Measurements from ENCODE around the gene RCOR3. TPM values are rescaled to one million over a fixed set of nuclear protein-coding genes. Genes with fewer than 3 reads are reported as not detected.

The RCOR3 gene
- total RNA-seq, 6 donors from 2014 or later = 27.2 to 97.4 (median 46.5) TPM

DNA sequence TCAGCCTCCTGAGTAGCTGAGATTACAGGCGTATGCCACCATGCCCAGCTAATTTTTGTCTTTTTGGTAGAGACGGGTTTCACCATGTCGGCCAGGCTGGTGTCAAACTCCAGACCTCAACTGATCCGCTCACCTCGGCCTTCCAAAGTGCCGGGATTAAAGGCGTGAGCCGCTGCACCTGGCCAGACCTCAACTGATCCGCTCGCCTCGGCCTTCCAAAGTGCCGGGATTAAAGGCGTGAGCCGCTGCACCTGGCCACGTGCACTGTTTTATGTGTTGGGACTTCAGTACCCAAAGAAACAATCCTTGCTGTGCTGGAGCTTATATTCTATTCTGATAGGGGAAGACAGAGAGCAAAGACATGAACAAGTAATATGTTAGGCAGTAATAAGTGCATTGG is 77.6 kb downstream of the RCOR3 start:
- ATAC-seq (ENCODE audit: low FRiP score in 2 of 2) (no peak), DNase-seq (peak in 1 of 2 donors; percentile 45)
- TF ChIP-seq POLR2A (IDR thresholded peaks at IDR 0.05) (no peak), EP300 (IDR thresholded peaks at IDR 0.05) (no peak), POLR2AphosphoS5 (IDR thresholded peaks at IDR 0.05) (no peak)
- TF ChIP-seq, protein P1, sequence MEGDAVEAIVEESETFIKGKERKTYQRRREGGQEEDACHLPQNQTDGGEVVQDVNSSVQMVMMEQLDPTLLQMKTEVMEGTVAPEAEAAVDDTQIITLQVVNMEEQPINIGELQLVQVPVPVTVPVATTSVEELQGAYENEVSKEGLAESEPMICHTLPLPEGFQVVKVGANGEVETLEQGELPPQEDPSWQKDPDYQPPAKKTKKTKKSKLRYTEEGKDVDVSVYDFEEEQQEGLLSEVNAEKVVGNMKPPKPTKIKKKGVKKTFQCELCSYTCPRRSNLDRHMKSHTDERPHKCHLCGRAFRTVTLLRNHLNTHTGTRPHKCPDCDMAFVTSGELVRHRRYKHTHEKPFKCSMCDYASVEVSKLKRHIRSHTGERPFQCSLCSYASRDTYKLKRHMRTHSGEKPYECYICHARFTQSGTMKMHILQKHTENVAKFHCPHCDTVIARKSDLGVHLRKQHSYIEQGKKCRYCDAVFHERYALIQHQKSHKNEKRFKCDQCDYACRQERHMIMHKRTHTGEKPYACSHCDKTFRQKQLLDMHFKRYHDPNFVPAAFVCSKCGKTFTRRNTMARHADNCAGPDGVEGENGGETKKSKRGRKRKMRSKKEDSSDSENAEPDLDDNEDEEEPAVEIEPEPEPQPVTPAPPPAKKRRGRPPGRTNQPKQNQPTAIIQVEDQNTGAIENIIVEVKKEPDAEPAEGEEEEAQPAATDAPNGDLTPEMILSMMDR (IDR thresholded peaks at IDR 0.05) = no peak
- Histone ChIP-seq H3K9me3 (no peaks in the 10 kb centered on the region), H3K36me3 (no peaks in the 10 kb centered on the region), H3K27ac (no peak overlapping the region), H3K4me3 (no peak overlapping the region), H3K27me3 (no peaks in the 10 kb centered on the region), H3K4me1 (peaks cover 0 to 15% (median 6%) of the 10 kb centered on the region in 4 donors)
- 95% methylated on average over 15 of the region's 15 CpGs for WGBS, 2 donors

DNA sequence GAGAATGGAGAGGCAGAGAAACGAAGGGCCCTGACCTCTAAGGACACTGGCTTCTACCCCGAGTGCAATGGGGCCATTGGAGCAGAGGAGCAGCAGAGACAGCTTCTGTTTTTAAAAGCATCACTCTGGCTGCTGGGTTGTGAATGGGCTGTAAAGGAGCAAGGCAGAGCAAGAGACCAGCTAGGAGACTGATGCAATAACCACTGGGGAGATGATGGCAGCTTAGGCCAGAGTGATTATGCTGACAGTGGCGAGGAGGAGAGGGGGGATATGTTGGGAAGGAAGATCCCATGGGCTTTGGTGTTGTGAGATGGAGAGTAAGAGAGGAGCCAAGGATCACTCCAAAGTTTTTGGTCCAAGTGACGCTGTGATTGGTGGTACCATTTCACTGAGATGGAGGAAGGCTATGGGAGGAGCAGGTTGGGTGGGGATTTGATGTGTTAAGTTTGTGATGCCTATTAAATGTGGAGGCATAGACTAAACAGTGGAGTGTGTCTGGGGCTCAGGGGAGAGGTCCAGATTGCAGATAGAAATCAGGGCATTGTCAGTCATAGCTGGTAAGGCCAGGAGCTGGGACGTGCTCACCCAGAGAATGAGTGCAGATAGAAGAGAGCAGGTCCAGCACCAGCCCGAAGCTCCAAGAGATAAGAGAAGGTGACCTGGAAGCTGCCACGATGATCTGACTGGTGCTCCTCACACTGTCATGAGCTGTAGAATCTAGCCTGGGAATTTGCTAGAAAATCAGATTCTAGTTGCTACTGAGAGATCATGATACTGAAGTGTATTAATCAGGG is 78.5 kb downstream of the RCOR3 start:
- 78 to 86% methylated on average over 7 of the region's 7 CpGs for WGBS, 2 donors
- H3K36me3 ChIP-seq = no peaks in the 10 kb centered on the region
- H3K27me3 ChIP-seq = no peaks in the 10 kb centered on the region
- H3K4me3 ChIP-seq = no peak overlapping the region
- no peaks in the 10 kb centered on the region for H3K9me3 ChIP-seq
- DNase-seq (no peak), ATAC-seq (ENCODE audit: low FRiP score in 2 of 2) (no peak)
- TF ChIP-seq POLR2AphosphoS5 (IDR thresholded peaks at IDR 0.05) = no peak
- no peak for TF ChIP-seq EP300 (IDR thresholded peaks at IDR 0.05)
- TF ChIP-seq POLR2A (IDR thresholded peaks at IDR 0.05) = no peak
- TF ChIP-seq, protein P1 (IDR thresholded peaks at IDR 0.05) = no peak
- no peak overlapping the region for H3K27ac ChIP-seq
- H3K4me1 ChIP-seq = peaks cover 0 to 12% (median 2%) of the 10 kb centered on the region in 4 donors

DNA sequence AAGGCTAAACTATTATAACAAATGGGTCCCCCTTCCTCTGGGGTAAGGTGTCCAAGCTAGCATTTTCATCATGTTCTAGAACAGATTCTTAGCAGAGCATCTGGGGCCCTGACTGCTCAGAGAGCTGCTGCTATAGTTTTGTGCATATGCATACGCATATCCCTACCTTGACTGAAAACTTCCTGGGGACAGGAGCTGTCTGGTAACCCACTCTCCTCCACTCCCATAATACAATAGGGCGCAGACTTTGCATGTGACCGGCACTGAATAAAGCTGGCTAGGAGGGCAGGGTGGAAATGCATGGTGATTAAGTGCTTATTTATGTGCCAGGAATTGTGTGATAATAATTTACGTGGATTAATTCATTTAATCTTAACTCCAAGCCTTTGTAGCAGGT is 79.1 kb downstream of the RCOR3 start:
- no peak for ATAC-seq (ENCODE audit: low FRiP score in 2 of 2)
- no peak for DNase-seq
- WGBS, 2 donors = 92 to 95% methylated on average over 4 of the region's 4 CpGs
- Histone ChIP-seq H3K27ac (no peak overlapping the region), H3K4me3 (no peak overlapping the region), H3K27me3 (no peaks in the 10 kb centered on the region), H3K4me1 (peaks cover 0 to 12% (median 2%) of the 10 kb centered on the region in 4 donors), H3K9me3 (no peaks in the 10 kb centered on the region), H3K36me3 (no peaks in the 10 kb centered on the region)
- TF ChIP-seq EP300 (IDR thresholded peaks at IDR 0.05) (no peak), POLR2AphosphoS5 (IDR thresholded peaks at IDR 0.05) (no peak), POLR2A (IDR thresholded peaks at IDR 0.05) (no peak)
- TF ChIP-seq, protein P1 (IDR thresholded peaks at IDR 0.05) = no peak

DNA sequence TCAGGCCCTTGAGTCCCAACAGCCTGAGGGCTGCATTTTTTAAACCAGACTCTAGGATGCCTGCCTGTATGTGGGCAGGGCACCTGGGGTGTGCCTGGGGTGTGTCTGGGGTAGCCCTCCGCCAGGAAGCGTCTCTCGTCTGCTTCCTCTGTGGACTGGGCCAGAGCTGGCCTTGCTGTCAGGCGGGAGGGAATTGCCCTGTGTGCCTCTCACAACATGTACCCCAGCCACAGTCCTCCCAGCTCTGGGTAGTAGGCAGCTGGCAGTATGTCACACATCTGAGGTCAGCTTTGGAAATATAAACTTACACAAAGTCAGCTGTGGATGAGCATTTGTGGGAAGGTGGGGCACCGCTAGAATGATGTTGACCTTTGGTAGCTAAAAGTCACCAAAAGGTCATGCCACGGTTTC is 80.5 kb downstream of the RCOR3 start:
- DNase-seq = peak in 1 of 2 donors; percentile 20

More for the DNA sequence above, 80.5 kb downstream of the RCOR3 start:
- Histone ChIP-seq H3K4me1 (peaks cover 0 to 12% (median 2%) of the 10 kb centered on the region in 4 donors), H3K27ac (no peak overlapping the region), H3K36me3 (no peaks in the 10 kb centered on the region), H3K4me3 (no peak overlapping the region), H3K9me3 (no peaks in the 10 kb centered on the region), H3K27me3 (no peaks in the 10 kb centered on the region)
- ATAC-seq (ENCODE audit: low FRiP score in 2 of 2) = peak in 1 of 2 donors; percentile 6
- 77 to 80% methylated on average over 6 of the region's 6 CpGs for WGBS, 2 donors
- TF ChIP-seq, protein P1 (IDR thresholded peaks at IDR 0.05) = no peak
- no peak for TF ChIP-seq POLR2A (IDR thresholded peaks at IDR 0.05)
- TF ChIP-seq EP300 (IDR thresholded peaks at IDR 0.05) = no peak
- no peak for TF ChIP-seq POLR2AphosphoS5 (IDR thresholded peaks at IDR 0.05)

Measured in upper lobe of left lung (tissue), 6 donors.